Prostate gland (tissue), 2 donors: Measurements from ENCODE around the gene EID2B.

ENCODE experiments used
- CTCF ChIP-seq, 4 experiments: fragments of 200-600 bp in 2 of 4; fragments of 450-650 bp in 2 of 4; sonication (generic) in 2 of 4; IDR thresholded peaks; 1 replicate in 3 of 4; 2 replicates in 1 of 4; pipeline ENCODE4 v1.5.1; 2016 to 2019; ENCODE audit warnings: antibody characterized with exemption in 4 of 4, mild to moderate bottlenecking in 2 of 4, moderate library complexity in 2 of 4
- POLR2A ChIP-seq: fragments of 450-650 bp; IDR thresholded peaks from one replicate; pipeline ENCODE4 v1.6.1; 2016; ENCODE audit warnings: antibody characterized with exemption, mild to moderate bottlenecking

GRCh38 chr19:39496063-39496462, 36.6 kb downstream of the EID2B start:
- no peak for TF ChIP-seq CTCF (IDR thresholded peaks at IDR 0.05)
- no peak for TF ChIP-seq POLR2A
